Skeletal muscle tissue (tissue), 4 donors: ENCODE data around the gene PTPRH. TPM values are rescaled to one million over a fixed set of nuclear protein-coding genes. Genes with fewer than 3 reads are reported as not detected.

Source experiments
- H3K27ac ChIP-seq: one replicate; pipeline ENCODE4 v1.7.0; 2013; ENCODE audit warnings: mild to moderate bottlenecking, low read depth, low read length, inconsistent platforms
- H3K27me3 ChIP-seq, 3 donors: one replicate each; pipeline ENCODE4 v1.7.0; 2013; ENCODE audit warnings: low read length in 3 of 3; ENCODE audit not compliant: control insufficient read depth in 3 of 3, insufficient read depth in 3 of 3
- H3K36me3 ChIP-seq, 3 donors: one replicate each; pipeline ENCODE4 v1.7.0; 2013; ENCODE audit warnings: low read length in 3 of 3; ENCODE audit not compliant: control insufficient read depth in 3 of 3, insufficient read depth in 3 of 3
- H3K4me1 ChIP-seq, 3 donors: one replicate each; pipeline ENCODE4 v1.7.0; 2013; ENCODE audit warnings: low read length in 3 of 3, mild to moderate bottlenecking in 3 of 3; ENCODE audit not compliant: control insufficient read depth in 3 of 3, insufficient read depth in 3 of 3
- H3K4me3 ChIP-seq, 3 donors: one replicate each; pipeline ENCODE4 v1.7.0; 2013; ENCODE audit warnings: low read length in 3 of 3
- H3K9ac ChIP-seq, 3 donors: one replicate each; pipeline ENCODE4 v1.7.0; 2013; ENCODE audit warnings: low read length in 3 of 3, mild to moderate bottlenecking in 3 of 3, moderate library complexity in 2 of 3, low read depth in 1 of 3
- H3K9me3 ChIP-seq, 3 donors: one replicate each; pipeline ENCODE4 v1.7.0; 2013; ENCODE audit warnings: low read length in 3 of 3; ENCODE audit not compliant: control insufficient read depth in 3 of 3
- total RNA-seq: library from RNA; depleted of rRNA; stranded (reverse); fragments of >200 nt; gene quantifications from one replicate; pipeline ENCODE4 v1.2.3, GENCODE V29; 2014
- donor health status: Osteomylitis.

Gene PTPRH
- total RNA-seq, 1 donor from 2014 or later: under 0.01 TPM

DNA sequence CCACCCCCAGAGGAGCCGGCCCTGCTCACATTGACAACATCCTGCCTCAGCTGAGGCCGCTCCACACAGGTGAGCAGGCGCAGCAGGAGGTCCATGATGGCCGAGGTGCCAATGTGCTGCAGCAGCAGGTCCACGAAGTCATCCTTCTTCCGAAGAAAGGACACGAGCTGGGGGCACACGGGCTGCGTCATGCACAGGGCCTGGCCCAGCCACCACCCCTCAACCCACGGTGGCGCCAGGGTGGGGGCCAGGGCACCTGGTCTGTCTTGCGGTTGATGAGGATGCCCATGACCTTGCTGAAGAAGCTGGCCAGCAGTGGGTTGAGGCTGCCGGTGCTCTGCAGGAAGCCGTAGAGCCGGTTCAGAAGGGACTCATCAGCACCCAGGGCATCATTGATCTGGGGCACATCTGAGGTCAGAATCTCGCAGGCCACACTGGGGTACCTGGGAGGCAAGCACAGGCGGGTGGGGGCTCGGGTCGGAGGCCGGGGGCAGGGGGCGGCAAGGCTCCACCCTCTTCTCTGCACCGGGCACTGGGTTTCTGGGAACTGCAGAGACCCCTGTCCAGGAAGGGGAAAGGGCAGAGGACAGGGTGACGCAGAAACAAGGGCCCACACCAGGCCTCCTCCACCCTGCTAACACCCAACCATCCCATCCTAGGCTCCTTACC is 36.1 kb upstream of the PTPRH start:
- Histone ChIP-seq H3K27me3 (no peaks in the 10 kb centered on the region), H3K4me3 (no peak overlapping the region), H3K27ac (no peak overlapping the region), H3K36me3 (peaks cover 46 to 55% (median 54%) of the 10 kb centered on the region in 3 donors), H3K4me1 (peaks cover 4 to 16% (median 7%) of the 10 kb centered on the region in 3 donors), H3K9me3 (no peaks in the 10 kb centered on the region), H3K9ac (no peak overlapping the region)

DNA sequence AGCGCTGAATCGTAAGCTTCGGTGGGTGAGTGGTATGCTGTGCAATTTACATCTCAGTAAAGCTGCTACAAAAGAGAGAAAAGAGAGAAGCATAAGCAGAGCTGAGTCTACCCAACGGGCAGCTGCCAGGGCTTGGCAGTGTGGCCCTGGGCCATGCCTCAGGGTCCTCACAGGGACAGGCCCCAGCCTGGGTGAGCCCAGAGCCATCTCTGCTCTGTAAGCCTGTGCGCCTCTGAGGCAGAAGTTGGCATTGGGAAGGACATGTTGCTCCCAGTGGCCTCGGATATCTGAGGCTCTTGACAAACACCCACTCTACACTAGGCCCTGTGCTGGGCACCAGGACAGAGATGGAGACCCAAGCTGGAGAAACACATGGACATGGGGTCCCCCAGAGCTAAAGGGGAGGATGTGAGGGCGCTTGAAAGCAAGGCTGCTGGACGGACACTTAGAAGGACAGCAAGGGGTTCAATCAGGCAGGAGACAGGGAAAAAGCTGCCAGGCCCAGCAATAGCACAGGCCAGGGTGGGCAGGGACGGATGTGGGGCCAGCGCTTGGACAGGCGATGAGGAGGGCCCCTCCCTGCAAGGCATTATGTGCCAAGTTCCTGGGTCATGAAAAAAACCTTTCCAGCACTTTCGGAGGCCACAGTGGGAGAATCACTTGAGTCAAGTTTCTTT is 34.8 kb upstream of the PTPRH start:
- Histone ChIP-seq H3K27ac (no peak overlapping the region), H3K27me3 (no peaks in the 10 kb centered on the region), H3K36me3 (peaks cover 58 to 67% (median 66%) of the 10 kb centered on the region in 3 donors), H3K9ac (no peak overlapping the region), H3K4me3 (no peak overlapping the region), H3K4me1 (peaks cover 4 to 13% (median 5%) of the 10 kb centered on the region in 3 donors), H3K9me3 (no peaks in the 10 kb centered on the region)

GRCh38 chr19:55242517-55242916 is 33.2 kb upstream of the PTPRH start:
- Histone ChIP-seq H3K9ac (no peak overlapping the region), H3K27me3 (no peaks in the 10 kb centered on the region), H3K27ac (no peak overlapping the region), H3K4me1 (no peaks in the 10 kb centered on the region), H3K36me3 (peaks cover 75 to 80% (median 80%) of the 10 kb centered on the region in 3 donors), H3K9me3 (no peaks in the 10 kb centered on the region), H3K4me3 (no peak overlapping the region)

DNA sequence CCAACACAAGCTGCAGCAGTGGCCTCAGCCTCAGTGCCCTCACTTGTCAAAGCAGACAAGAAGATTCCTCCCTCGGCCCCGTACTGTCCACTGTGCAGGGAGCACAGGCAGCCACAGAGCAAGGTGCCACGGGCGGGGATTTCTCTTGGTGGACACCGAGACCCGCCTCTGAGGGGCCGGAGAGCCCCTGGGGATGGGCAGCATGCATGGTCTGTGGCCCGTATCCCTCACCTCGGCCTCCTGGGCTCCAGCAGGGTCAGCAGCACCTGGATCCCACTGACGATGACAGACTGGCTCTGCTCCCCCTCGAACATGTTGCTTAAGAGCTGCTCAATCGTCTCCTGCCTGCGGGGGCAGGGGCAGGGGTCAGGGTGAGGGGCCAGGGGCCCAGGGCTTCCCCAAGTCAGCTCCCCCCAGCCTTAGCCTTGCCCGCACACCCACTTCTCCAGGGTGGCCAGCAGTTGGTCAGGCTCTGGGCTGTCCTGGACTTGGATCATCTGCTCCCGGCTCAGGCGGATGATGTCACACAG is 32.7 kb upstream of the PTPRH start:
- no peak overlapping the region for H3K9ac ChIP-seq
- H3K9me3 ChIP-seq: no peaks in the 10 kb centered on the region
- peaks cover 80 to 86% (median 85%) of the 10 kb centered on the region in 3 donors for H3K36me3 ChIP-seq
- no peak overlapping the region for H3K4me3 ChIP-seq
- no peaks in the 10 kb centered on the region for H3K27me3 ChIP-seq
- no peaks in the 10 kb centered on the region for H3K4me1 ChIP-seq
- no peak overlapping the region for H3K27ac ChIP-seq

DNA sequence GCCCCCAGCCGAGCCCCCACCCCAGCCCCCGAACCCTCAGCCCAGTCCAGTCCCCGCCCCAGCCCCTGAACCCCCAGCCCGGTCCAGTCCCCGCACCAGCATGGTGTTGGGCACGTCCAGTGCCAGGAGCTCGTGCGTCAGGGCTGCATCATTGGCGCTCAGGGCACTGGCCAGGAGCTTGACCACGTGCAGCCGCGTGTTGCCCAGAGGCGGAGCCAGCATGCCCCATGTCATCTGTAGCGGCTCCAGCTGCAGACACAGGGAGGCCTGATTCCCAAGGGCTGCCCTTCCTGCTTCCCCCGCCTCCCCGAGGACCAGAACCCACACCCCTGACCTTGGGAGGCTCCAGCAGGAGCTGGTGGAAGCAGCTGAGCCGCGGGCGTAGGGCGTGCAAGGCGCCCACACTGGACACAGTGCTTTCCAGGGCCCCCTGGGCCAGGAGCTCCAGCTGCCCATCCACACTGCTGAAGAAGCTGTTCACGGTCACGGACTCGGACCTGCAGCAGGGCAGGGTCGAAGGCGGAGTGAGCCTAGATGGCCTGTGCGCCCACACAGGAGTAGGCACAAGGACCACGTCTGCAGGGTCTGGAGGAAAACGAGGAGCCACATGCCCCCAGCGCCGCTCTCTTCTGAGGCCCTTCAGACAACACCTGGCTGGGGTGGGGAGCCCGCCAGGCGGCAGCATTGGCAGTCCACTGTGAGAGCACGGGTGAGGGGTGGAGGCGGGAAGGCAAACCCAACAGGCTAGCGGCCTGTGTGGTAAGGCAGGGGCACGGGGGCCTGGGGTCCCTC is 32.0 kb upstream of the PTPRH start:
- H3K9ac ChIP-seq: no peak overlapping the region
- H3K27me3 ChIP-seq: no peaks in the 10 kb centered on the region
- H3K9me3 ChIP-seq: no peaks in the 10 kb centered on the region
- no peak overlapping the region for H3K27ac ChIP-seq
- peaks cover 86 to 87% (median 86%) of the 10 kb centered on the region in 3 donors for H3K36me3 ChIP-seq
- no peaks in the 10 kb centered on the region for H3K4me1 ChIP-seq
- no peak overlapping the region for H3K4me3 ChIP-seq

DNA sequence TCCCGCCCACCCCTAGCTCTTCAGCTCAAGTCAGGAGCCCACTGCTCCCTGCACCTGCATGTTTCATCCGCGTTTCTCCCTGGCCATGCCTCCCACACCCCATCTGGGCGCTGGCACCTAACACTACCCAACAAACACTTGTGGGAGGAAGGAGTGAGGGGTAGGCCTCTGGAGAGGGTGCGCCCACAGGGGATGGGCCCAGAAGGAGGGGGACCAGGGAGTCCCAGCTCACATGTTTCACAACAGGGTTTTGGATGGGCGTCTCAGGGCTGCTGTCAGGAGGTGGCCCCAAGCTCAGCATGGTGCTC is 31.4 kb upstream of the PTPRH start:
- no peaks in the 10 kb centered on the region for H3K4me1 ChIP-seq
- peaks cover 87 to 93% (median 88%) of the 10 kb centered on the region in 3 donors for H3K36me3 ChIP-seq

DNA sequence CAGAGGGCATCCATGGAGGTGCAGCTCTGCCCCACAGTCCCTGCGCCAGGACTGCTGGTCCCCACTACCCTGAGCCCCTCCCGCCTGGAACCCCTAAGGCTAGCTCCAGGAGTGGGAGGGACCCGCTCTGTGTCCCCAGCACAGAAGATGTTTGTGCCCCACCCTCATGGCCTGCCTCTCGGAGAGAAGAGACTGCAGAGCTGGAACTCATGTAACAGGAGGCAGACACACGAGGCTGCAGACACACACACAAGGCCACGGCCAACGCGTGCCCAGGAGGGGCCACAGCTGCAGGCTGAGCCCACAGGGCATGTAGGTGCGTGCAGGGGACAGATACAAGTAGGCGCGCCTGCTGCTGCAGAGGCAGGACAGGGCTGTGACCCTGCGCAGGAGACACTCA is 29.7 kb upstream of the PTPRH start:
- no peak overlapping the region for H3K9ac ChIP-seq
- peaks cover 81 to 90% (median 82%) of the 10 kb centered on the region in 3 donors for H3K36me3 ChIP-seq
- no peaks in the 10 kb centered on the region for H3K27me3 ChIP-seq
- no peak overlapping the region for H3K4me3 ChIP-seq
- no peaks in the 10 kb centered on the region for H3K4me1 ChIP-seq
- no peak overlapping the region for H3K27ac ChIP-seq
- H3K9me3 ChIP-seq: no peaks in the 10 kb centered on the region

More for the DNA sequence above, 31.4 kb upstream of the PTPRH start:
- no peaks in the 10 kb centered on the region for H3K27me3 ChIP-seq
- H3K27ac ChIP-seq: no peak overlapping the region
- H3K4me3 ChIP-seq: no peak overlapping the region
- no peaks in the 10 kb centered on the region for H3K9me3 ChIP-seq
- H3K9ac ChIP-seq: no peak overlapping the region

GRCh38 chr19:55238030-55238429 is 28.7 kb upstream of the PTPRH start:
- Histone ChIP-seq H3K4me3 (no peak overlapping the region), H3K9me3 (no peaks in the 10 kb centered on the region), H3K27me3 (no peaks in the 10 kb centered on the region), H3K9ac (no peak overlapping the region), H3K27ac (no peak overlapping the region), H3K36me3 (peaks cover 75 to 87% (median 75%) of the 10 kb centered on the region in 3 donors), H3K4me1 (no peaks in the 10 kb centered on the region)

DNA sequence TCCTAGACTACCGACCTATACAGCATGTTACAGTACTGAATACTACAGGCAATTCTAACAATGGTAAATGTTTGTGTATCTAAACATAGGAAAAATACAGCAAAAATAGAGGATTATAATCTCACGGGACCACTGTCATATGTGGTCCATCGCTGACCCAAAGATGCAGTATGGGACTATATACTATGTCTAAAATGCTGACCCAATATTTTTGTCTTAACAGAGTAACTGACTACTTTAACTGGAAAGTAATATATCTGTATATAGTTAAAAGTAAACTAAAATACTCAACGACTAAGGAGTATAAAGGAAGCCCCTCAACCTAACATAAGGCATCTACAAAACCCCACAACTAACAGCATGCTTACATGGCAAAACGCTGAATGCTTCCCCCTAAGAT is 23.7 kb upstream of the PTPRH start:
- H3K9ac ChIP-seq: no peak overlapping the region
- no peaks in the 10 kb centered on the region for H3K4me1 ChIP-seq
- H3K27me3 ChIP-seq: no peaks in the 10 kb centered on the region
- H3K4me3 ChIP-seq: no peak overlapping the region
- H3K27ac ChIP-seq: no peak overlapping the region
- peaks cover 62 to 74% (median 62%) of the 10 kb centered on the region in 3 donors for H3K36me3 ChIP-seq
- H3K9me3 ChIP-seq: no peaks in the 10 kb centered on the region

- H3K27me3 ChIP-seq: no peaks in the 10 kb centered on the region
- peaks cover 62 to 66% (median 62%) of the 10 kb centered on the region in 3 donors for H3K36me3 ChIP-seq
- no peak overlapping the region for H3K9ac ChIP-seq
Measured at GRCh38 chr19:55232286-55232602, 22.9 kb upstream of the PTPRH start.

More at GRCh38 chr19:55232286-55232602, 22.9 kb upstream of the PTPRH start:
- Histone ChIP-seq H3K4me3 (no peak overlapping the region), H3K4me1 (no peaks in the 10 kb centered on the region), H3K9me3 (no peaks in the 10 kb centered on the region), H3K27ac (no peak overlapping the region)
